Mucosa of descending colon (tissue), 3 donors: ENCODE measurements around the gene FAM177A1. TPM values are rescaled to one million over a fixed set of nuclear protein-coding genes. Genes with fewer than 3 reads are reported as not detected.
"Not testable (repeated sequence)": the region's sequence is repeated elsewhere in the genome, so short reads cannot be mapped to it uniquely, and the experiment has no call there.

Experiments used
- ATAC-seq: fragments of 200-7000 bp; cut with Tn5 transposase; one replicate; pipeline ENCODE4 v1.9.1; 2020; ENCODE audit warnings: mild to moderate bottlenecking, moderate library complexity
- DNase-seq, 3 donors: peaks; one replicate each; pipeline ENCODE4 v3.0.0-alpha.2; 2020
- H3K36me3 ChIP-seq: fragments of 200-600 bp; one replicate; pipeline ENCODE4 v1.8.0; 2021; ENCODE audit warnings: low read depth, mild to moderate bottlenecking
- H3K4me1 ChIP-seq: fragments of 200-600 bp; one replicate; pipeline ENCODE4 v1.8.0; 2021; ENCODE audit warnings: low read depth, mild to moderate bottlenecking
- H3K4me3 ChIP-seq: fragments of 200-600 bp; one replicate; pipeline ENCODE4 v1.8.0; 2021; ENCODE audit warnings: mild to moderate bottlenecking
- H3K9me3 ChIP-seq: fragments of 200-600 bp; one replicate; pipeline ENCODE4 v1.8.0; 2021; ENCODE audit warnings: mild to moderate bottlenecking
- CTCF ChIP-seq: fragments of 200-600 bp; IDR thresholded peaks from one replicate; pipeline ENCODE4 v1.8.0; 2022; ENCODE audit warnings: antibody characterized with exemption, mild to moderate bottlenecking
- intact Hi-C, 2 donors: fragments of 100-400 bp; cut with DNase I in 1 of 2; cut with micrococcal nuclease in 1 of 2; formaldehyde crosslinking; loops; one replicate each; pipeline versions ENCODE4 v1.11.0 to v1.11.1; 2022; cut with DNase I, micrococcal nuclease
- total RNA-seq, 3 donors: library from RNA; stranded (reverse); fragmentation: NEBNext Ultra II Directional in 2 of 3; extraction: Animal tissue kit (Norgen Biotek cat#: 25700) in 2 of 3; gene quantifications; one replicate each; pipeline versions ENCODE4 v1.2.1 to v1.2.4, GENCODE V29; 2021 to 2023
- donor health status: DM: no; HTN: no; CAD: no; lungs with moderate emphysema.
- donor health status: DM: no; HTN: no; CAD: no.
- donor health status: DM: no; HTN: yes; CAD: no.

FAM177A1 gene
- total RNA-seq, 3 donors from 2014 or later, result 98.1 to 152 (median 142) TPM

- no peaks in the 10 kb centered on the region for H3K9me3 ChIP-seq
- TF ChIP-seq CTCF, result no peak
- ATAC-seq, result no peak
- H3K4me3 ChIP-seq, result no peak overlapping the region
- peaks cover 4% of the 10 kb centered on the region for H3K36me3 ChIP-seq
- DNase-seq, result no peak
- intact Hi-C loops, result no loop called here
- H3K4me1 ChIP-seq, result no peaks in the 10 kb centered on the region
Observed at GRCh38 chr14:35016568-35016967, 29.5 kb upstream of the FAM177A1 start.

GRCh38 chr14:35020713-35021112, 25.4 kb upstream of the FAM177A1 start:
- Histone ChIP-seq H3K9me3 (no peaks in the 10 kb centered on the region), H3K36me3 (peaks cover under 1% of the 10 kb centered on the region), H3K4me3 (no peak overlapping the region), H3K4me1 (no peaks in the 10 kb centered on the region)
- intact Hi-C loops, result no loop called here
- DNase-seq (no peak), ATAC-seq (no peak)
- TF ChIP-seq CTCF, result no peak

- no peak for TF ChIP-seq CTCF
- Histone ChIP-seq H3K9me3 (no peaks in the 10 kb centered on the region), H3K4me3 (no peak overlapping the region), H3K36me3 (no peaks in the 10 kb centered on the region), H3K4me1 (no peaks in the 10 kb centered on the region)
- DNase-seq (no peak), ATAC-seq (no peak)
- intact Hi-C loops, result no loop called here
Observed at GRCh38 chr14:35028435-35028834, 17.6 kb upstream of the FAM177A1 start.

GRCh38 chr14:35032562-35032961, 13.5 kb upstream of the FAM177A1 start:
- ATAC-seq (no peak), DNase-seq (no peak)
- intact Hi-C loops, result no loop called here
- Histone ChIP-seq H3K4me3 (no peak overlapping the region), H3K36me3 (no peaks in the 10 kb centered on the region), H3K9me3 (peaks cover 2% of the 10 kb centered on the region), H3K4me1 (peaks cover 4% of the 10 kb centered on the region)
- TF ChIP-seq CTCF, result no peak

- intact Hi-C loops, result no loop called here
- peaks cover 2% of the 10 kb centered on the region for H3K9me3 ChIP-seq
- ATAC-seq (no peak), DNase-seq (no peak)
- no peak for TF ChIP-seq CTCF
- H3K4me1 ChIP-seq, result peaks cover 4% of the 10 kb centered on the region
- no peak overlapping the region for H3K4me3 ChIP-seq
- H3K36me3 ChIP-seq, result no peaks in the 10 kb centered on the region
Observed at GRCh38 chr14:35034440-35034833, 11.6 kb upstream of the FAM177A1 start.

GRCh38 chr14:35034944-35035554, 11.0 kb upstream of the FAM177A1 start:
- H3K4me3 ChIP-seq, ATAC-seq, H3K4me1 ChIP-seq, H3K9me3 ChIP-seq, intact Hi-C loops, H3K36me3 ChIP-seq, DNase-seq: not testable (repeated sequence)

GRCh38 chr14:35038312-35038711, 7.8 kb upstream of the FAM177A1 start:
- DNase-seq, H3K9me3 ChIP-seq, H3K4me3 ChIP-seq, intact Hi-C loops, ATAC-seq, H3K4me1 ChIP-seq, H3K36me3 ChIP-seq: not testable (repeated sequence)
